ENCODE measurements around the gene INMT. TPM values are rescaled to one million over a fixed set of nuclear protein-coding genes. Genes with fewer than 3 reads are reported as not detected.
A peak's percentile ranks its signal among the peaks of the same experiment; 100 is the strongest.
"Not testable (repeated sequence)": the region's sequence is repeated elsewhere in the genome, so short reads cannot be mapped to it uniquely, and the experiment has no call there.

INMT gene
- total RNA-seq, 4 donors from 2014 or later = 21.3 to 142 (median 100) TPM

GRCh38 chr7:30709549-30709948 is 42.4 kb upstream of the INMT start:
- Histone ChIP-seq H3K27ac (peak overlapping the region in 2 of 4 donors; percentile 13 to 56), H3K4me1 (peaks cover 0 to 22% (median 3%) of the 10 kb centered on the region in 4 donors), H3K27me3 (no peaks in the 10 kb centered on the region), H3K4me3 (no peak overlapping the region), H3K9me3 (no peaks in the 10 kb centered on the region), H3K36me3 (no peaks in the 10 kb centered on the region)
- 51 to 53% methylated on average over 6 of the region's 6 CpGs for WGBS, 2 donors
- TF ChIP-seq EP300 (IDR thresholded peaks at IDR 0.05) (no peak), POLR2A (IDR thresholded peaks at IDR 0.05) (no peak), CTCF (IDR thresholded peaks at IDR 0.05) (no peak)
- DNase-seq (ENCODE audit: low spot score in 2 of 2) = no peak

DNA sequence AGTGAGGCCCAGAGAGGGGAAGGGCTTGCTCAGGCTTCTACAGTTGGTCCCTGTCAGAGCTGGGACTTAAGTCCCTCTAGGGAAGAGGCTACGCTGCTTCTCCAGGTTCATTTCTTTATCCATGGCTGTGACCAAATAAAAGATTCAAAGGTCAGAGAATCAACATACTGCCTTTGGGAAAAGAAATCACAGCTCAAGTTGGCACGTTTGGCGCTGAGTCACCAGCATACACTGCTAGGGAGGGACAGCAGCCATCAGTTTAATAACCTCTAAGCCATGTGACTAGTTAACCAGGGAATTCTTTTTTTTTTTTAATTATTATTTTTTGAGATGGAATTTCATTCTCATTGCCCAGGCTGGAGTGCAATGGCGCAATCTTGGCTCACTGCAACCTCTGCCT is 41.3 kb upstream of the INMT start:
- Histone ChIP-seq H3K27ac (no peak overlapping the region), H3K27me3 (no peaks in the 10 kb centered on the region), H3K4me3 (no peak overlapping the region), H3K36me3 (no peaks in the 10 kb centered on the region), H3K4me1 (peaks cover 0 to 22% (median 3%) of the 10 kb centered on the region in 4 donors), H3K9me3 (no peaks in the 10 kb centered on the region)
- DNase-seq (ENCODE audit: low spot score in 2 of 2) = peak in 1 of 2 donors; percentile 42
- WGBS, 2 donors = 71 to 82% methylated on average over 4 of the region's 4 CpGs
- no peak for TF ChIP-seq POLR2A (IDR thresholded peaks at IDR 0.05)
- no peak for TF ChIP-seq EP300 (IDR thresholded peaks at IDR 0.05)
- TF ChIP-seq CTCF (IDR thresholded peaks at IDR 0.05) = no peak

GRCh38 chr7:30713392-30713791 is 38.5 kb upstream of the INMT start:
- no peak for DNase-seq (ENCODE audit: low spot score in 2 of 2)
- TF ChIP-seq POLR2A (IDR thresholded peaks at IDR 0.05) (no peak), EP300 (IDR thresholded peaks at IDR 0.05) (no peak), CTCF (IDR thresholded peaks at IDR 0.05) (no peak)

DNA sequence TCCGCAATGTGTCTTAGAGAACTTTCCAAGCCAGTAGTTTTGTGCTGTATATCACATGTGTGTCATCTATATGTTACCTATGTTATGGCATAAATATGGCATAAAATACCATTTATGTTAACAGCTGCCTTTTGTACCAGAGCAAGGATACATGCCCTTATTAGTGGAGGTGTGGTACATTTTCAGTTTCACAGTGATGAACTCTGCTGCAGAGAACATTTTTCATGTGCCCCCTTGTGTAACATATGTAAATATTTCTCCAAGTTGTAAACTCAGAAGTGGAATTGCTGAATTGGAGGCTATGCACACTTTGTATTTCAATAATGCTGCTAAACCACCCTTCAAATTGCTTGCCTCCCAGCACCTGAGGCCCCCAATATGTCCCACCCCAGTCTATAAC is 37.8 kb upstream of the INMT start:
- TF ChIP-seq POLR2A (IDR thresholded peaks at IDR 0.05) (no peak), EP300 (IDR thresholded peaks at IDR 0.05) (no peak), CTCF (IDR thresholded peaks at IDR 0.05) (no peak)
- no peaks in the 10 kb centered on the region for H3K36me3 ChIP-seq

More at GRCh38 chr7:30713392-30713791, 38.5 kb upstream of the INMT start:
- WGBS, 2 donors = 75 to 79% methylated on average over 6 of the region's 6 CpGs
- H3K27me3 ChIP-seq = no peaks in the 10 kb centered on the region
- H3K9me3 ChIP-seq = peaks cover 0 to 11% (median 0%) of the 10 kb centered on the region in 4 donors
- H3K27ac ChIP-seq = no peak overlapping the region
- peaks cover 0 to 6% (median 0%) of the 10 kb centered on the region in 4 donors for H3K4me1 ChIP-seq
- no peaks in the 10 kb centered on the region for H3K36me3 ChIP-seq
- H3K4me3 ChIP-seq = no peak overlapping the region

GRCh38 chr7:30717181-30717580 is 34.8 kb upstream of the INMT start:
- H3K36me3 ChIP-seq = no peaks in the 10 kb centered on the region
- H3K4me3 ChIP-seq = no peak overlapping the region
- peaks cover 0 to 19% (median 0%) of the 10 kb centered on the region in 4 donors for H3K9me3 ChIP-seq
- H3K4me1 ChIP-seq = no peaks in the 10 kb centered on the region
- no peak for TF ChIP-seq POLR2A (IDR thresholded peaks at IDR 0.05)
- TF ChIP-seq EP300 (IDR thresholded peaks at IDR 0.05) = no peak
- TF ChIP-seq CTCF (IDR thresholded peaks at IDR 0.05) = no peak
- 59% methylated on average over 2 of the region's 2 CpGs for WGBS, 2 donors
- no peaks in the 10 kb centered on the region for H3K27me3 ChIP-seq
- no peak overlapping the region for H3K27ac ChIP-seq
- no peak for DNase-seq (ENCODE audit: low spot score in 2 of 2)

More for the DNA sequence above, 37.8 kb upstream of the INMT start:
- 95 to 97% methylated on average over 1 of the region's 1 CpG for WGBS, 2 donors
- no peak overlapping the region for H3K27ac ChIP-seq
- peaks cover 0 to 6% (median 0%) of the 10 kb centered on the region in 4 donors for H3K4me1 ChIP-seq
- no peaks in the 10 kb centered on the region for H3K27me3 ChIP-seq
- peaks cover 0 to 17% (median 0%) of the 10 kb centered on the region in 4 donors for H3K9me3 ChIP-seq
- no peak for DNase-seq (ENCODE audit: low spot score in 2 of 2)
- no peak overlapping the region for H3K4me3 ChIP-seq

GRCh38 chr7:30719434-30719833 is 32.5 kb upstream of the INMT start:
- DNase-seq (ENCODE audit: low spot score in 2 of 2); H3K36me3 ChIP-seq; H3K4me1 ChIP-seq; H3K27ac ChIP-seq; H3K27me3 ChIP-seq; H3K4me3 ChIP-seq: not testable (repeated sequence)
- WGBS, 2 donors = 79 to 92% methylated on average over 2 of the region's 2 CpGs
- H3K9me3 ChIP-seq = peaks cover 0 to 19% (median 0%) of the 10 kb centered on the region in 4 donors
